MCF 10A (cell line): ENCODE measurements around the gene ADAMTS2. TPM values are rescaled to one million over a fixed set of nuclear protein-coding genes. Genes with fewer than 3 reads are reported as not detected.

Source experiments
- BruUV-seq: library from RNA; stranded (reverse); fragments of 400-500 nt; replicated peaks from 2 replicates; lab custom pipeline; 2021; lab: Mats Ljungman, UMichigan
- CTCF ChIA-PET: fragments of 300-600 bp; sonication (Branson Sonifier 250); formaldehyde crosslinking; extraction: SDS; loops from one replicate; lab custom pipeline; 2021; ENCODE audit warnings: antibody characterized with exemption, inconsistent platforms; lab: Yijun Ruan, JAX
- POLR2A ChIA-PET: fragments of 300-600, 350-650 bp; sonication (Branson Sonifier 250); formaldehyde crosslinking; extraction: SDS; loops from one replicate; lab custom pipeline; 2020; ENCODE audit warnings: antibody characterized with exemption, inconsistent platforms; lab: Yijun Ruan, JAX
- DNase-seq: peaks from one replicate; pipeline ENCODE4 v3.0.0-alpha.2; 2018; ENCODE audit not compliant: unreplicated experiment
- H3K27ac Mint-ChIP-seq: one replicate; pipeline ENCODE4 v1.8.0; 2022; ENCODE audit warnings: mild to moderate bottlenecking, low read depth, mixed read lengths; ENCODE audit not compliant: unreplicated experiment
- H3K27me3 Mint-ChIP-seq: one replicate; pipeline ENCODE4 v1.8.0; 2022; ENCODE audit warnings: mixed read lengths; ENCODE audit not compliant: insufficient read depth, unreplicated experiment
- H3K36me3 Mint-ChIP-seq: one replicate; pipeline ENCODE4 v1.8.0; 2022; ENCODE audit warnings: mild to moderate bottlenecking, moderate library complexity, mixed read lengths; ENCODE audit not compliant: insufficient read depth, unreplicated experiment
- H3K4me1 Mint-ChIP-seq: one replicate; pipeline ENCODE4 v1.8.0; 2022; ENCODE audit warnings: mixed read lengths; ENCODE audit not compliant: insufficient read depth, unreplicated experiment
- H3K4me3 Mint-ChIP-seq: one replicate; pipeline ENCODE4 v1.8.0; 2022; ENCODE audit warnings: mild to moderate bottlenecking, moderate library complexity, mixed read lengths; ENCODE audit not compliant: unreplicated experiment
- H3K9me3 Mint-ChIP-seq: one replicate; pipeline ENCODE4 v1.8.0; 2022; ENCODE audit warnings: mixed read lengths; ENCODE audit not compliant: unreplicated experiment
- CTCF ChIP-seq: fragments of 200-600 bp; IDR thresholded peaks from one replicate; pipeline ENCODE4 v1.8.0; 2022; ENCODE audit warnings: antibody characterized with exemption, mild to moderate bottlenecking; ENCODE audit not compliant: unreplicated experiment
- intact Hi-C: fragments of 100-400 bp; cut with micrococcal nuclease; formaldehyde crosslinking; loops from 2 replicates; pipeline ENCODE4 v1.14.1; 2022
- total RNA-seq: library from RNA; stranded (reverse); gene quantifications from 2 replicates; pipeline ENCODE4 v1.2.3, GENCODE V29; 2022

The ADAMTS2 gene
- total RNA-seq, 1 experiment from 2014 or later: not detected

GRCh38 chr5:179368126-179368805 is 23.0 kb upstream of the ADAMTS2 start:
- no peak for TF ChIP-seq CTCF
- no TSS peak for BruUV-seq
- H3K27ac Mint-ChIP-seq: no peak overlapping the region
- intact Hi-C loops: no loop called here
- ChIA-PET CTCF (no interaction called here), POLR2A (interaction anchor here (0.6 kb wide), 1 partner anchor 118 kb away, joined by 3 read pairs; no protein-coding TSS in a partner anchor)
- H3K4me3 Mint-ChIP-seq: no peak overlapping the region
- H3K4me1 Mint-ChIP-seq: peaks cover 6% of the 10 kb centered on the region
- no peaks in the 10 kb centered on the region for H3K36me3 Mint-ChIP-seq
- no peaks in the 10 kb centered on the region for H3K9me3 Mint-ChIP-seq
- no peak for DNase-seq
- H3K27me3 Mint-ChIP-seq: no peaks in the 10 kb centered on the region

GRCh38 chr5:179367491-179367890 is 22.2 kb upstream of the ADAMTS2 start:
- no peak overlapping the region for H3K4me3 Mint-ChIP-seq
- no TSS peak for BruUV-seq
- intact Hi-C loops: no loop called here
- ChIA-PET CTCF (no interaction called here), POLR2A (no interaction called here)
- no peaks in the 10 kb centered on the region for H3K27me3 Mint-ChIP-seq
- H3K4me1 Mint-ChIP-seq: peaks cover 6% of the 10 kb centered on the region
- H3K9me3 Mint-ChIP-seq: peaks cover 1% of the 10 kb centered on the region
- no peak for DNase-seq
- no peak overlapping the region for H3K27ac Mint-ChIP-seq
- TF ChIP-seq CTCF: no peak
- no peaks in the 10 kb centered on the region for H3K36me3 Mint-ChIP-seq

GRCh38 chr5:179362355-179362754 is 17.1 kb upstream of the ADAMTS2 start:
- POLR2A ChIA-PET: no interaction called here
- peaks cover 36% of the 10 kb centered on the region for H3K4me1 Mint-ChIP-seq
- no peak for DNase-seq
- H3K27ac Mint-ChIP-seq: no peak overlapping the region
- TF ChIP-seq CTCF: no peak
- peaks cover 14% of the 10 kb centered on the region for H3K9me3 Mint-ChIP-seq
- intact Hi-C loops: no loop called here
- CTCF ChIA-PET: interaction anchor here (0.6 to 3.5 kb wide), 2 partner anchors 32 to 632 kb away, joined by 4 to 13 read pairs; partner anchors contain the start of gene ZNF354A
- BruUV-seq: no TSS peak
- H3K36me3 Mint-ChIP-seq: no peaks in the 10 kb centered on the region
- H3K4me3 Mint-ChIP-seq: no peak overlapping the region
- H3K27me3 Mint-ChIP-seq: no peaks in the 10 kb centered on the region

GRCh38 chr5:179361037-179361603 is 15.9 kb upstream of the ADAMTS2 start:
- no peak for DNase-seq
- no TSS peak for BruUV-seq
- H3K27ac Mint-ChIP-seq: peak overlapping the region; percentile 76
- intact Hi-C loops: no loop called here
- no peaks in the 10 kb centered on the region for H3K27me3 Mint-ChIP-seq
- H3K4me1 Mint-ChIP-seq: peaks cover 49% of the 10 kb centered on the region
- TF ChIP-seq CTCF: no peak
- peaks cover 14% of the 10 kb centered on the region for H3K9me3 Mint-ChIP-seq
- ChIA-PET POLR2A (interaction anchor here (0.7 to 1.5 kb wide), 2 partner anchors 25 to 457 kb away, joined by 3 to 5 read pairs; no protein-coding TSS in a partner anchor), CTCF (interaction anchor here (0.6 to 3.5 kb wide), 4 partner anchors 24 to 1284 kb away, joined by 3 to 13 read pairs (median 4); no protein-coding TSS in a partner anchor)
- H3K36me3 Mint-ChIP-seq: no peaks in the 10 kb centered on the region
- no peak overlapping the region for H3K4me3 Mint-ChIP-seq
